Stimulated activated CD4-positive, alpha-beta T cell treated with anti-CD3 and anti-CD28 coated beads, TNF-alpha, amount 100 ng/mL, for 1 hour (primary cell): Measurements from ENCODE around the gene ZNF519.
"Not testable (repeated sequence)": the region's sequence is repeated elsewhere in the genome, so short reads cannot be mapped to it uniquely, and the experiment has no call there.

Source experiments
- DNase-seq, 3 donors: peaks; one replicate each; pipeline ENCODE4 v3.0.0-alpha.2; 2020; ENCODE audit warnings: low read depth in 3 of 3, low spot score in 1 of 3

ZNF519 gene

DNA sequence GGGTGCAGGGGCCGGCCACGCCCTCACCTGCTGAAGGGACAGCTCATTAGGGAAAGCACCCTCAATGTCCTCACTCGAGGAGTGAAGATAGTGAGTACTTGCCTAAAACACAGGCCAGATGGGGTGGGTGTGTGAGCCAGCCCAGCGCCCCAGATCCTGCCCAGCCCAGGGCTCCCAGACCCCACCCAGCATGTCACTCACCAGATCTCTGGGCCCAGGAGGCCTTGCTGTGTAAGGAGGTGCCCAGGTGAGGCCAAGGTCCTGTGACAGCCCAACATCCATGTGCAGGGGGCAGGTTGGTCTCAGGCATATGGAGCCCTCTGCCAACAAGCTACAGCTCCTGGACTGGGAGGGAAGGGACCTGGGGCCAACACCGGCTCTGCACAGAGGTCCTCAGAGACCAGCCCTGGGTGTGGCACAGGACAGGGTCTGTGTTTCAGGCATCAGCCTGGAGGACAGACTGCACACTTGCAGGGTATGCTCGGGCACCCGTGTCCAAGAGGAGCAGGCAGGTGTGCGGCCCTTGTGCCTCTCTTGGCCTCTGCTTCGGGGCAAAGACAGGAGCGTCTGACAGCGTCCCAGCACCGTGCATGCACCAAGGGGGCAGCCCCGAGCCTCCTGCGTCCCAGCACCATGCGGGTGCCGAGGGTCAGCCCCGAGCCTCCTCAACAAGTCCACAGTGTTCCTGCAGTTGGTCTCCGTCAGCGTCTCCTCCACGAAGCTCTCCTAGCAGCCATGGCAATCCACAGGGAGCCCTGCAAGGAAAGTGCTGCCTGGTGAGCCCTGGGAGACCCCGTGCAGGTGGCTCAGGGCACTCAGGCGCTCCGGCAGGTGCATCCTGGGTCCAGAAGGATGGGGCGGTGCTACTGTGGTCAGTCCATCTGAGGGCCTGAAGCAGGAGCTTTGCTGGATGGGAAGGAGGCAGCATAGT is 16.0 kb upstream of the ZNF519 start:
- not testable (repeated sequence) for DNase-seq

DNA sequence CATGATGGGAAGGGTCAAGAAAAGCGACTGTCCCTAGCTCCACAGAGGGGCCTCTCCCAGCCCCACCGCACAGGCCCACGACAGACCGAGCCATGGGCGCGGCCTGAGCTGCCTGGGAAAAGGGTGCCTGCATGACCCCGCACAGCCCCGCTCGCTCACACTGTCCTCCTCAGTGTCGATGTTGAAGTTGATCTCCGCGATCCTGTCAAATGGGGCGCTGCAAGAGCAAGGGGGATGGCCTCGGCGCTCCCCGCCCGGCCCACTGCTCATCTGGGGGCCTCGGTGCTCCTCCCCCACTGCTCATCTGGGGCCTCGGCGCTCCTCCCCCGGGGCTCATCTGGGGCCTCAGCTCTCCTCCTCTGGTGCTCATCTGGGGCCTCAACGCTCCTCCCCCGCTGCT is 14.5 kb upstream of the ZNF519 start:
- not testable (repeated sequence) for DNase-seq

DNA sequence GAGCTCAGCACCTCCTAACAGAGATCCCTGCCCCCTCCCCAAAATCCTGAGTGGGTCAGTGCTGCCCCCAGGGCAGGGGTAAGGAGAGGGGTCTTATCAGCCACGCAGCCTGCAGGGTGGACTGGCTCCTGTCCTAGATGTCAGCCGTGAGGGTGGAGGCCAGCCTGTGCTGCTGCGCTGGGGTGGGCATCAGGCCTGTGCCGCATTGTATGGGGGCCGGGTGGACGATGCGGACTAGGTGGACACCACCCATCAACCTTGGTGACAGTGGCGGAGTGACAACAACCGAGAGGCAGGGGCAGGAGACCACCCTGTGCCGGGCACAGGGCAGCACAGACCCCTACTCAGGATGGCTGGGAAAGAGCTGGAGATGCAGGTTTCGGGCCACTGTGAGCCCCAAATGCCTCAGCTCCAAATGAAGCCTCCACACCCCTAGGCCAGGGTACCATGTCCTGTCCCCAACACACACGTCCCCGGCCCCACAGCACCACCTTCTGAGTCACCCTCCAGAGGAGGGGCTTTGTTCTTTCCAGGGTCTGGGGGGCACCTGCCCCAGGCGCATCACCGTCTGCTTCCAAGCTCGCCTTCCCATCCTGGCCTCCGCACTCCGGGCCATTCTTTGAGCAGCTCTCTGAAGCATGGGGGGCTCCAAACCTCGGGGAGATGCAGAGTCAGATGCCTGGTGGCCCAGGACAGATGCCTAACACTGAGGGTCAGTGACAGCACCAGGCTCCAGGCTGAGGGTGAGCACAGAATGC is 13.5 kb upstream of the ZNF519 start:
- DNase-seq: not testable (repeated sequence)

DNA sequence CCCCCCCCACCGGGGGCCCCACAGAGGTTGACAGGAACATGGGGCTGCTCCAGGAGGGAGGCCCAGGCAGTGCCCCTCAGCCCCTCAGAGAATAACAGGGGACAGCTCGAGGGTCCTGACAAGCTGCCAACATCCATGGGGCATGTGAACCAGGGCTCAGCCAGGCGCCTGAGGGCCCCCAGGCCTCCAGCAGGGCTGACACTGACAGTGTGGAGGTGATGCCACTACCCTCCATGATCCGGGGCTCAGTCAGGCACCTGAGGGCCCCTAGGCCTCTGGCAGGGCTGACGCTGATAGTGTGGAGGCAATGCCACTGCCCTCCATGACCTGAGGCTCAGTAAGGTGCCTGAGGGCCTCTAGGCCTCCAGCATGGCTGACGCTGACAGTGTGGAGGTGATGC is 12.8 kb upstream of the ZNF519 start:
- not testable (repeated sequence) for DNase-seq

DNA sequence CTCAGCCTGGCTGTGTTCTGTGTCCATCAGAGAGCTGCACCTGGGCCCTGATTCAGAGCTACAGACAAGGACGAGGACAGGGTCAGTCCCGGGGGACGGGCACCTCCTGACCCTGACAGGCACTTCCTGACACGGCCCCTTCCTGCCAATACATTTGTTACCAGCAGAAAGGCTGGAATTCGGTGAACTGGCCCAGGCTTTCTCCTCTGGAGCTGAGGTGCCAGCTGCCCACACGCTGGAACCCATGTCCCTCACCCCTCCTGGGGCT is 12.3 kb upstream of the ZNF519 start:
- no peak for DNase-seq

DNA sequence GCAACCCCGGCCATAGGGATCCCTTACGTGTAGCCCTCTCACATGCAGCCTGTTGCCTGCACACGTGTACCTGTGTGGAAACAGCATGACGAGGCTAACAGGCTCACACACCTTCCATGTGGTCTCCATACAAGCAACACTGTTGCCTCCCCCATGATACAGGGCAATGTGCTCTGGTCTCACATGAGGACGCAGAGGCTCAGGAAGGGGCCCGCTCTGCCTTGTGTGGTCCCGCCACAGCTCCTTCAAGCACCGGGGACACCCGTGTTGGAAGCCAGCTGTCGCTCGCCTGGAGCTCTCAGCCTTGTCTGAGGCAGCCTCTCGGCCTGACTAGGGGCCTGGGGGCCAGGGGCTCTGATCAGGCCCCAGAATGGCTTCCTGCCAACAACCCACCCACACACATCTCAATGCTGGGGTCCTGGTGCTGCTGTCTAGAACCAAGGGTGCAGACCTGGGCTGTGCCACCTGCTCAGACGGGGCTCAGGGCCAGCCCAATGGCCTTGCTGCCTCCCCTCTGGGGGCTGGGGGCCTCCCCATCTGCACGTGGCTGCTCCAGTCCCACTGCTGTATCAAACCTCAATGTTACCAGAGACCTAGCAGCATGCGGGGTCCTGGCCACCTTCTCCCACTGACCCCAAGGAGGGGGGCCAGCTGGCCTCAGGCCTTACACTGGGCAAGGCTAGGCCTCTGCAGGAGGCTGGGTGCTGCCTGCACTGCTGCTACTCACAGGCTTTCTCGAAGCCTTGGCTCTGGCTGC is 11.8 kb upstream of the ZNF519 start:
- DNase-seq: not testable (repeated sequence)

DNA sequence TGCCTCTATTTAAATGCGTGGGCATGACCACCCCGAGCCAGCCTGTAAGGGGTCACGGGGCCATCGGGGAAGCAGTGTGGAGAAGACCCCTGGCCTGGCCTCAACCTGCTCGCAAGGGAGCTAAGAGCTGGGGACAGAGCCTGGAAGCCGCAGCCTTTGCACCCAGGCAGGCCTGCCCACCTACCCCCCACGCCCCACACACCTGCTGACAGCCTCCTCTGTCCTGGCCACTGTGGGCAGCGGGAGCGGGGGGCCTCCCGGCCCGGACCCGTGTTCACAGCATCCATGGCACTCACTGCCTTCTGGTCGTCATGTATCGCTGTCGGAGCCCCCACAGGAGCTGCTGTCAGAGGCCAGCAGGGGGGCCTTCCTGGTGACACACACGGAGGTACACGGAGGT is 11.2 kb upstream of the ZNF519 start:
- DNase-seq: not testable (repeated sequence)

DNA sequence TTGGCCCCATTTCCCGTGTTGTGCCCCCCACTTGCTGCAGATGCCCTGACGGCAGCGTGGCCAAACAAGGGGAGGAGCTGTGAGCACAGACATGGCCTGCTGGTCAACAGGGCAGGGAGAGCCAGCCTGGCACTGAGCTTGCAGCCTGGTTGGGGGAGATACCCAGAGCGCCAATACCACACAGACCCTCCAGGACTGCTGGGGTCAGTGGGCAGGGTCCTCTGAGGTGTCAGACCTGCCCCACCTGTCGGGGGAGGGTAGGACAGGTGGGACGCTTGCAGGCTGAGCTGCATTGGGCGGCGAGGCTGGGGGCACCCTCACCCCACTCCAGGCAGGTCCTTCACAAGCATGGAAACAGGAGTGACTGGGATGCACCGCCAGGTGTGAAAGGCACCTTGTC is 9.9 kb upstream of the ZNF519 start:
- DNase-seq: not testable (repeated sequence)

DNA sequence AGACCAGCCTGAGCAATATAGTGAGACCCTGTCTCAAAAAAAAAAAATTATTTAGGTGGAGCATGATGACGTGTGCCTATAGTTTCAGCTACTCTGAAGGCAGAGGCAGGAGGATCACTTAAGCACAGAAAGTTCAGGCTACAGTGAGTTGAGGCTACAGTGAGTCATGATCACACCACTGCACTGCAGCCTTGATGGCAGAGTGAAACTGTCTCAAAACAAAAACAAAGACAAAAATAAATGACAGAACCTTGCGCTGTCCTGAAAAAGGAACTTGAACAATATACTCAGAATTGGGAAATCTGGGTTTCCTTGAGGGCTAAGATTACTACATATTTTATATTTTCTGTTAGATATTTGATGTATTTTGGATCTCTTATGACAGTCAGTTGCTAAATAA is 7.3 kb upstream of the ZNF519 start:
- DNase-seq: not testable (repeated sequence)

DNA sequence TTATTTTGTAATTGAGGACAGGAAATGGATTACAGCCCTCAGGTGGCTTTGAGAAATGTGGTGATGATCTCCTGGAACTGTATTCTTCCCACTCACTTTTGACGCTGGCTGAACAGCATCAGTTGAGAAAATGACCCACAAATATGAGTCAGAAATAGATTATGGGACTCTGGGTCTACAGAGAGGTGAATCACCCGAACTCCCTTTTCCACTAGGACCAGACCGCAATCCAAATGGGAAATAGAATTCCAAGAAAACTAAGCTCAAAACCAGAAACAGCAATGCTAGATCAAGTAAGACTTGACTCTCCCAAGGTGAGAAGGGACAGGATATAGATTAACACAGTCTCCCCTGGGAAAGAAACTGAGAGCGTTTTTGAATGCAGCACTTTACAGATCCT is 5.7 kb upstream of the ZNF519 start:
- DNase-seq: not testable (repeated sequence)

DNA sequence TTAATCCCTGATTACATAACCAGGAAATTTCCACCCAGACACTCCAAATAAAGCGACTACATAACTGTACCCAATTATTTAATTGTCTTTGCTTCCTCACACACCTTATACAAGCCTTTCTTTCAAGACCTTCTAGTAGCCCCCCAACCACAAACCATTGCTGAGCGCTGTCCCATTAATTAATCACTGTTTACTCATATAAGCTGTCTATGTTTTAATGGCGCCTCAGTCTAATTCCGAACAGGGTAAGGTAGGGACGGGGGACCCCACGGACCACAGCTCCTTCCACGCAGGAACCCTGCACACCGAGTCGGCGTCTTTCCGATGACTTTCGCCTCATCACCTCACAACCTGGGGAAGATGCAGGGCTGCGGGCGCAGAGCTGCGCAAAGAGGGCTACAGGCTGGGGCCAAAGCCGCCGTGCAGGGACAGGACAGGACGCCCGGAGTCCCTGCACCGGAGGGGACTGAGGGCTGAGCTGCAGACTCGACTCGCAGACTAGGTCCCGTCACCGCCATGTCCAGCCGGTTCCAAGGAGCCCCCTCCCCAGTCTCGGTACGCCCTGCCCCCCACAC is 452 bp downstream of the ZNF519 start:
- not testable (repeated sequence) for DNase-seq

DNA sequence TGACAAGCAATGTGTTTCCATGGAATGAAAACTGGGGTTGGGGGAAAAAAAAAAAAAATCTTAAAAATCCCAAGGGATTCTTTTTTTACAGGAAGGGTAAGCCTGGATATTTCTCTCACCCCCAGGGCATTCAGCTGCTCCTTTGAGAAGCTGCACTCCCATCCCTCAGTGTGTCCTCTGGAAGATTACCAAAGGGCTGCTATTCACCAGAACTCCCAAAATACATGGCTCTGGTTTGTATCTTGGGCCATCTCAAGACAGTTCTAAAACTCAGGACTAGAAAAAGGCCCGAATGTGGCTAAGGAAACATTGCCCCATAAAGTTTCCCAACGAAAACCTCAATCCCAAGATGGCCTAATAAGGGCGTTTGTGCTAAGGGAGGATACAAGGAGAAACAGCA is 1.4 kb downstream of the ZNF519 start:
- not testable (repeated sequence) for DNase-seq

DNA sequence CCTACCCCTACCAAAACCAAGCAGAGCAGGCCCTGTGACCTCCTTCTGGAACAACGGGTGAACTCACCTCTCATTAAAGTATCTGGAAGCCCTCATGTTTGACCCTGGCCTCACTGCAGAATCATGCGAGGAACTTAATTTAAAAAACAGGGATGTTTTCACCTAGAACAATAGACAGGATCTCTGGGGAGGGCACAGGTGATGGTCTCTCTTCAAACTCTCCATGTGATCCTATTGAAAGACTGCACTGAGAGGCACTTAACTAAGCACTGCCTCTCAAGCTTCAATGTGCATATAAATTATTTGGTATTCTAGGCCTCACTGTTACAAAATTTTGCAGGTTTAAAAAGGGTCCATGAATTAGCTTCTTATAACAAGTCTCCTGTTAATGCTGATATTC is 7.5 kb downstream of the ZNF519 start:
- no peak for DNase-seq

DNA sequence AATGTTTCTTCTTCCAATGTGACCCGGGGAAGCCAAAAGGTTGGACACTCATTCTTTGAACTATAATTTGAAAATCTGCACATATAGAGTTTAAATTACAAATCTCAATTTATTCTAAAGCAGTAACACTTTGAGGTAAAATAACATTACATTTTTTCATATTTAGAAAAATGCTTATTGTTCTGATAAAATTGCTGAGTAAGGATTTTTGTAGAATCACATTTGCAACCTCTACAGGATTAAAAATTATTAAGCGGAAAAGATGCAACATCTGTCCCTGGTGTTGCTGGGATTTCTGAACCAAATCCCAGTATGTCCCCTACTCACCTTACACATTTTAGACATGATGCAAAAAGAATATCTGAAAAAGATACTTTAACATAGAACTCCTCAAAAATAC is 10.1 kb downstream of the ZNF519 start:
- no peak for DNase-seq

DNA sequence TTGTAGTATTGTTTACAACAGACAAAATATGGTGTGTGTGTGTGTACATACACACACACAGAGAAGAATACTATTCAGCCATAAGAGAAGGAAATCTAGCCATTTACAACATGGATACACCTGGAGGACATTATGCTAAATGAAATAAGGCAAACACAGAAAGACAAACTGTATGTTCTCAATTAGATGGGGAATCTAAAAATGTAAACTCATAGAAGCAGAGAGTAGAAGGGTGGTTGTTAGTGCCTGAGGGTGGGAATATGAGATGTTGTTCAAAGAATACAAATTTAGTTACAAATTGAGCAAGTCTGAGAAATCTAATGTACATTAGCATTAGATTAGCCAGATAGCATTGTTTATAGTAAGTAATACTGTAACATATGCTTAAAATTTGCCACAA is 11.3 kb downstream of the ZNF519 start:
- DNase-seq: no peak

DNA sequence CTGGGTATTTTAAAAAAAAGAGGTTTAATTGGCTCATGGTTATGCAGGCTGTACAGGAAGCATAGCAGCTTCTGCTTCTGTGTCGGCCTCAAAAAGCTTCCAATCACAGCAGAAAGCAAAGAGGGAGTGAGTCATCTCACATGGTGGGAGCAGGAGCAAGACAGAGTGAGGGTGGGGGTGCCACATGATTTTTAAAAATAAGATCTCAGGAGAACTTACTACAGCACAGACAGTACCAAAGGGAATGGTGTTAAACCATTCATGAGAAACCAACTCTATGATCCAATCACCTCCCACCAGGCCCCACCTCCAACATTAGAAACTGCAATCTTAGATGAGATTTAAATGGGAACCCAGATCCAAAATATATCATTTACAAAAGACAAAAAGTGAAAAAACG is 14.6 kb downstream of the ZNF519 start:
- no peak for DNase-seq

DNA sequence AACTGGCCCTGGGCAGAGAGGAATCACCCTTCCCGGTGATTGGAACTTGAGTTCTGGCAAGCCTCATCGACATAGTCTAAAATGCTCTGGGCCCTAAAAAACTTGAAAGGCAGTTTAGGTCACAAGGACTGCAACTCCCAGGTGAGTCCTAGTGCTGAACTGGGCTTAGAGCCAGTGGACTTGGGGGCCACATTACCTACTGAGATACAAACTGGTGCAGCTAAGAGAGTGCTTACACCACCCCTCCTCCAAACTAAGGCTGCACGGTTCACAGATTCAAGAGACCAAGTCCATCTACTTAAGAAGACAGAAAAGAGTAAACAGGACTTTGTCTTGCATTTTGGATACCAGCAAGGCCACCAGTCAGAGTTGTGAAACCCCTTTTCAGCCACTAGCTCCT is 25.3 kb downstream of the ZNF519 start:
- no peak for DNase-seq

DNA sequence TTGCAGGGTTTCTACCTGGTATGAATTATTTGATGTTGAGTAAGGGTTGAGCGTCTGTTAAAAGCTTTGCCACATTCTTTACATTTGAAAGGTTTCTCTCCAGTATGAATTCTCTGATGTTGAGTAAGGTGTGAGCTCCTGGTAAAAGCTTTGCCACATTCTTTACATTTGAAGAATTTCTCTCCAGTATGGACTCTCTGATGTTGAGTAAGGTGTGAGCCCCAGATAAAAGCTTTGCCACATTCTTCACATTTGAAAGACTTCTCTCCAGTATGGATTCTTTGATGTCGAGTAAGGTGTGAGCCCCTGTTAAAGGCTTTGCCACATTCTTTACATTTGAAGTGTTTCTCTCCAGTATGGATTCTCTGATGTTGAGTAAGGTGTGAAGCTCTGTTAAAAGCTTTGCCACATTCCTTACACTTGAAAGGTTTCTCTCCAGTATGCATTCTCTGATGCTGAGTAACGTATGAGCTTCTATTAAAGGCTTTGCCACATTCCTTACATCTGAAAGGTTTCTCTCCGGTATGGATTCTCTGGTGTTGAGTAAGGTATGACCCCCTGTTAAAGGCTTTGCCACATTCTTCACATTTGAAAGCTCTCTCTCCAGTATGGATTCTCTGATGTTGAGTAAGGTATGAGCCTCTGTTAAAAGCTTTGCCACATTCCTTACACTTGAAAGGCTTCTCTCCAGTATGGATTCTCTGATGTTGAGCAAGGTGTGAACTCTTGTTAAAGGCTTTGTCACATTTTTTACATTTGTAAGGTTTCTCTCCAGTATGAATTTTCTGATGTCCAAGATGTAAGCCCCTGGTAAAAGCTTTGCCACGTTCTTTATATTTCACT is 27.1 kb downstream of the ZNF519 start:
- no peak for DNase-seq

DNA sequence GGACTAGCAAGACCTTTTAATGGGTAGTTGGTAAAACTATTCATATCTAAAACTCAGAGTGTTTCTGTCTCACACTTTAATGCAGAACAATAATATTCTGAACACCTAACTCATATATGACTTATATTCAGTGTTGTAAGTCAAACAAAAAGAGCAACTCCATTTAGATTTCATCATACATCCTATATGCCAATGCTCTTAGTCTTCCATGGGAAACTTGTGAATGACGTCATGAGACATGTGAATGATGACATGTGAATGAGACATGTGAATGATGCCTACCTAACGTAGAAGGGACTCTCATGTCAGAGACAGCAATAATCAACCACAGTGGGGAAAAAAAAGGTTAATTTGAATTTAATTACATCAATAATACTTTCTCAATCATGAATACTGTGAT is 28.0 kb downstream of the ZNF519 start:
- DNase-seq: no peak

DNA sequence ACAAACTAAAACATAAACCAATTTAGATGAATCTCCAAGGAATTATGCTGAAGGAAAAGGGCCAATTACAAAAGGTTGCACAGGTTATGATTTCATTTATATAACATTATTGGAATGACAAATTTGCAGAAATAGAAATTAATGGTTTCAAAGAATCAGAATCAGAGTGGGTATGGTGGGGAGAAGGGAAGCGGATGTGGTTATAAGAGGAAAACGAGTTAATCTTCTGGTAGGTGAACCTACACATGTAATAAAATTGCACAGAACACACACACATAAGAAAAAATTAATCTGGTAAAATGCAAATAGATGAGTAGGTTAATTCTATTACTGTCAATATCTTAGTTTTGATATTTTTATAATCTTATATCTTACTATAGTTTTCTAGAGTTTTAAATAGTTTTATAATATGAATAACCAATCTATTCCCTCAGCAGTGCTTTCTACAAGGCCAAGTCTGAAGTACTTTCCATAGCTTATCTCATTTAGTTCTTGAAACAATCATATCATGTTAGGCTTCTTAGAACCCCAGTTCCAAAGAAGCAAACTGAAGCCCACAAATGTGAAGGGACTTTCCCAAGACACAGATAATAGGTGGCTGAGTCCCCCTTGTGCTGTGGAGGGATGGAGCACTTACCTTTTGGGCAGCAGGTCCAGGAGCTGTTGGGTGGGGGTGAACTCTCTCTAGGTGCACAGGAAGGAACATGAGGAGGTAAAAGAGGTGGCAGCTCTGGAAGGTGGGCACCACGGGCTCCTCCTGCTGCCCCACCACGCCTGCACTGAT is 31.5 kb downstream of the ZNF519 start:
- no peak for DNase-seq
